Activated CD8-positive, alpha-beta memory T cell treated with anti-CD3 and anti-CD28 coated beads for 36 hours (primary cell): ENCODE measurements around the gene FAM180B. TPM values are rescaled to one million over a fixed set of nuclear protein-coding genes. Genes with fewer than 3 reads are reported as not detected.

Experiments
- CTCF ChIA-PET: fragments of 350-600 bp; sonication (Branson Sonifier 250); formaldehyde crosslinking; loops from one replicate; lab custom pipeline; 2021; ENCODE audit warnings: antibody characterized with exemption; lab: Charles Lee
- POLR2A ChIA-PET: fragments of 350-600 bp; sonication (Branson Sonifier 250); formaldehyde crosslinking; loops from one replicate; lab custom pipeline; 2021; ENCODE audit warnings: antibody characterized with exemption; lab: Charles Lee
- total RNA-seq, 2 experiments: library from RNA; stranded (reverse); gene quantifications; one replicate each; pipeline ENCODE4 v1.2.3, GENCODE V29; 2021

Gene FAM180B
- total RNA-seq, 2 experiments from 2014 or later: 0.15 TPM; not detected in 1

DNA sequence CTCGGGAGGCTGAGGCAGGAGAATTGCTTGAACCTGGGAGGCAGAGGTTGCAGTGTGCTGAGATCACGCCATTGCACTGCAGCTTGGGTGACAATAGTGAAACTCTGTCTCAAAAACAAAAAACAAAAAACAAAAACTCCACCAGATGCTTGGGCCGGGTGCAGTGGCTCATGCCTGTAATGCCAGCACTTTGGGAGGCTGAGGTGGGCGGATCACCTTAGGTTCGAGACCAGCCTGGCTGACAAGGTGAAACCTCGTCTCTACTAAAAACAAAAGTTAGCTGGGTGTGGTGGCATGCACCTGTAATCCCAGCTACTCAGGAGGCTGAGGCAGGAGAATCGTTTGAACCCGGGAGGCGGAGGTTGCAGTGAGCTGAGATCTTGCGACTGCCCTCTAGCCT lies 22.1 kb upstream of the FAM180B start:
- POLR2A ChIA-PET: interaction anchor here (1.0 to 3.4 kb wide), 3 partner anchors 11 to 293 kb away, joined by 3 to 19 read pairs (median 5); partner anchors contain the start of genes CELF1, KBTBD4 and NDUFS3

DNA sequence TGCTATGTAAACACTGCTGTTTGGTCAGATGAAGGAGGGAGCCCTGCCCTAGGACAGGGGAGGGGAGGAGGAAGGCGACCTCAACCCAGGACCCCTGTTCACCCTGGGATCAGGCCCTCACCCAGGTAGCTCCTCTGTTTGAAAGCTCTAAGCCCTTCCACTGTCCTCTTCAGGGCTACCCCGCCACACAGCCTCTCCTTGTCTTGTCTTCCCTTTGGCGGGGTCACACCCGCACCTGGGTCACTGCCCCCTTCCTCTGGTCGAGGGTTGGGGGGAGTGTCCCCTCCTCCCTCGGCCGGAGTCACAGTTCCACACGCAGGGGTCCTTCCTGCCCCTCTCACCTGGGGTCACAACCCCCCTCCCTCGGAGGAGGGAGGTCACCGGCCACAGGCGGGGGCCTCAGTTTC lies 21.5 kb upstream of the FAM180B start:
- POLR2A ChIA-PET: interaction anchor here (1.0 to 3.4 kb wide), 3 partner anchors 12 to 294 kb away, joined by 3 to 19 read pairs (median 5); partner anchors contain the start of genes CELF1, KBTBD4 and NDUFS3
- CTCF ChIA-PET: interaction anchor here (1.2 to 2.6 kb wide), 4 partner anchors 9 to 13 kb away, joined by 4 to 20 read pairs (median 6); partner anchors contain the start of genes CELF1, KBTBD4 and NDUFS3

More for the DNA sequence above, 22.1 kb upstream of the FAM180B start:
- CTCF ChIA-PET: interaction anchor here (0.5 to 2.6 kb wide), 5 partner anchors 9 to 152 kb away, joined by 3 to 20 read pairs (median 6); partner anchors contain the start of genes CELF1, KBTBD4 and NDUFS3

DNA sequence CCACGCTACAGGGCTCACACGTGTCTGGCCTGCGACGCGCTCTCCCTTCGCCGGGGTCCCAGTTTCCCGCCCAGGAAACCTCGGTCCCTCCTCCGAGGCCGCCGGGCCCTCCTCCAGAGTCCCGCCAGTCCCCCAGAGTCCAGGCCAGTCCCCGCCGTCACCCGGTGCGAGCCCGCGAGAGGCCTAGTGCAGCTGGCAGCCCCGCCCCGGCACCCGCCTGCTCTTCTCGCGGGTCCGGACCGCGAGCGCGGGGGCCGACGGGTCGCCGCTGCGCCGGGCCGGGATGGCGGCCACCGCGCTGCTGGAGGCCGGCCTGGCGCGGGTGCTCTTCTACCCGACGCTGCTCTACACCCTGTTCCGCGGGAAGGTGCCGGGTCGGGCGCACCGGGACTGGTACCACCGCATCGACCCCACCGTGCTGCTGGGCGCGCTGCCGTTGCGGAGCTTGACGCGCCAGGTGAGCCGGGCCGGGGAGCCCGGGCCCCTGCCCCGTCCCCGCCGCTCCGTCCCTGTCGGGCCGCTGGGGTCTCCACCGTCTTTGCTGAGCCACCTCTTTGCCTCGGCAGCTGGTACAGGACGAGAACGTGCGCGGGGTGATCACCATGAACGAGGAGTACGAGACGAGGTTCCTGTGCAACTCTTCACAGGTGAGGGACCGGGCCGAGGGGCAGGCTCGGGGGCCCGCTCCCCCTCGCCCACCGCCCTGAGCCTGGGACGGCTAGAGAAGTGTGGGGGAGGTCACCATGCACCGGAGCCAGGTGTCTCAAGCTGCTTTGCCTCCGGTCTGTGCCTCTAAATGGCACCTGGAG lies 20.9 kb upstream of the FAM180B start, which contains the start of gene PTPMT1:
Gene PTPMT1, plus strand, starts transcription at position 260 of the 809 bp plus-strand sequence. Its CDS starts 24 bp downstream, at position 284.
- ChIA-PET POLR2A (interaction anchor here (0.7 to 3.4 kb wide), 6 partner anchors 12 to 295 kb away, joined by 3 to 19 read pairs (median 6); partner anchors contain the start of genes CELF1, KBTBD4 and NDUFS3), CTCF (interaction anchor here (0.9 to 2.6 kb wide), 3 partner anchors 13 to 112 kb away, joined by 3 to 20 read pairs (median 6); partner anchors contain the start of genes KBTBD4 and NDUFS3)

DNA sequence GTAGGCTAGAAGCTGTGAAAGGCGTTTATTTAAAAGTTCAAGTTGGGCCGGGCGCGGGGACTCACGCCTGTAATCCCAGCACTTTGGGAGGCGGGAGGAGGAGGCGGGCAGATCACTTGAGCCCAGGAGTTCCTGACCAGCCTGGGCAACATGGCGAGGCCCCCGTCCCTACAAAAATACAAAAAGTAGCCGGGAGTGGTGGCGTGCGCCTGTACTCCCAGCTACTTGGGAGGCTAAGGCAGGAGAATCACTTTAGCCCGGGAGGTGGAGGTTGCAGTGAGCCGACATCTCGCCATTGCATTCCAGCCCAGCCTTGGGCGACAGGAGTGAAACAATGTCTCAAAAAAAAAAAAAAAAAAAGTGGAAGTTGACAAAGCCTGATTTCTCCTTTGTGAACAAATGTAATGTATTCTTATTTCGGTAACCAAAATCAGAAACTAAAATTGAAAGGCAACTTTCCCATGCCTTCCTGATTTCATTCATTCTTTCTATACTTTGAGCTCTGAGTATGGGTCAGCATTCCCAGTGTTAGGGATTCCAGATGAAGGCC lies 20.3 kb upstream of the FAM180B start:
- POLR2A ChIA-PET: interaction anchor here (0.7 to 3.4 kb wide), 5 partner anchors 13 to 194 kb away, joined by 3 to 19 read pairs (median 8); partner anchors contain the start of genes CELF1, KBTBD4 and NDUFS3
- CTCF ChIA-PET: interaction anchor here (0.6 to 2.6 kb wide), 5 partner anchors 12 to 245 kb away, joined by 3 to 20 read pairs (median 4); partner anchors contain the start of genes CELF1, KBTBD4 and NDUFS3

DNA sequence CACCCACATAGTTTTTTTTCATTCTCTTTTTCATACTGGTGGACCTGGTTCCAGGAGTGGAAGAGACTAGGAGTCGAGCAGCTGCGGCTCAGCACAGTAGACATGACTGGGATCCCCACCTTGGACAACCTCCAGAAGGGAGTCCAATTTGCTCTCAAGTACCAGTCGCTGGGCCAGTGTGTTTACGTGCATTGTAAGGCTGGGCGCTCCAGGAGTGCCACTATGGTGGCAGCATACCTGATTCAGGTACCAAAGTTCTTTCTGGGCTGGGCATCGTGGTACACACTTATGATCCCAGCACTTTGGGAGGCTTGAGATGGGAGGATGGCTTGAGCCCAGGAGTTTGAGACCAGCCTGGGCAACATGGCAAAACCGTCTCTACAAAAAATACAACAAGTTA lies 16.8 kb upstream of the FAM180B start:
- CTCF ChIA-PET: no interaction called here

DNA sequence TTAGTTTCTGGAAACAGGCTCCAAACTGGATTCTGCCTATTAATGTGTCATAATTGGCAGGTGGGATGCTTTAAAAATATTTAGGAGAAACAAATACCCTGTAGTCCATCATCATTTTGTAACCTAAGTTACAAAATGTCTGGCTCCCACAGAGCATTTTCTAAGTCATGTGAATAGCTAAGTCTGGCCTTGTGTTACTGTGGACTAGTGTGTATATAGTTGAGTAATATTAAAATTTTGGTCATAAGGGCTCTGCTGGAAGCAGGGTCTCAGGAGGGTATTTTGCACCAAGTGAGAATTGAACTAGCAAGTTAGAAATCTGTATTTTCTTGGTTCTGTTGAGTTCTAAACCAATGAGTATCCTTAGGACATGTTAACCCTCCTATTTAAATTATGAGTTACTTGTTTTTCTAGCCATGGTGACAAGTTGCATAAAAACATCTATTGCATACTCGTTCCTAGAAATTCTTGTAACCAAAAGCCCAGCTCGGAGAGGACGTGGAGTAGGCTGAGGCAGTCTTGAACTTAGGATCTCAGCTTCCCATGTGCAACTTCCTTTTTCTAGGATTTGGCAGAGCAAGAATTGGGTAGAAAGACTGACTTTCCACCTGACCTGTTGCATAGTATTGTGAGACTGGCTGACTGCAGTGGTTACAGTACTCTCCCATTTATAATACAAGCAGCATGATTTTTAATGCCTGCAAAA lies 15.7 kb upstream of the FAM180B start:
- ChIA-PET POLR2A (interaction anchor here (0.6 kb wide), 2 partner anchors 77 to 90 kb away, joined by 5 to 8 read pairs; no protein-coding TSS in a partner anchor), CTCF (interaction anchor here (0.7 kb wide), 1 partner anchor 34 kb away, joined by 3 read pairs; no protein-coding TSS in a partner anchor)

More for the DNA sequence above, 16.8 kb upstream of the FAM180B start:
- POLR2A ChIA-PET: interaction anchor here (1.9 kb wide), 1 partner anchor 8 kb away, joined by 7 read pairs; no protein-coding TSS in a partner anchor

DNA sequence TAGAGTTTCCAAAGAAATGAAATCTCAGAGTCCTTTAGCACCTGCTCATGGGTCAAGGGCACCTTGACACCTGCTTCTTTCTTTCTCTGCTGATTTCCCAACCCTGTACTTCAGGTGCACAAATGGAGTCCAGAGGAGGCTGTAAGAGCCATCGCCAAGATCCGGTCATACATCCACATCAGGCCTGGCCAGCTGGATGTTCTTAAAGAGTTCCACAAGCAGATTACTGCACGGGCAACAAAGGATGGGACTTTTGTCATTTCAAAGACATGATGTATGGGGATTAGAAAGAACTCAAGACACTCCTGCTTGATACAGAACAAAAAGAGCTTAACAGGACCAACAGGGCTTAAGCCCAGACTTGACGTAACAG lies 15.1 kb upstream of the FAM180B start:
- ChIA-PET CTCF (no interaction called here), POLR2A (no interaction called here)

DNA sequence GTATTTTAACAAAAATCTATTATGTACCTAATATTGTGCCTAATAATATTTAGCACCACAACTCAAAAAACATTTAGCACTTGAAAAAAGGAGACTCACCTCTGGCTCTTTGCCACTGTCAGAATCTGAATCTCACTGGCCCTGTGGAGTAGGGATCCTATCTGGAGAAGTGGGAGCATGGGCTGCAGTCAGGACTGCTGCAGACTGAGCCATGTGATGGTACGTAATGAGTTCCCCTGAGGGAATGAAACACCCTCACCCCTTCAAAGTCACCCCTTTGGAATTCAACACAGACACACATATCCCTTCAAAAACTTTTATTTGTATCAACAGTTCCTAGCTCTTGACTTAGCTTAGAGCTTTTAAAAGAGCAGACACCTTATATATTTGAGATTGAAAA lies 14.6 kb upstream of the FAM180B start:
- ChIA-PET CTCF (no interaction called here), POLR2A (no interaction called here)

DNA sequence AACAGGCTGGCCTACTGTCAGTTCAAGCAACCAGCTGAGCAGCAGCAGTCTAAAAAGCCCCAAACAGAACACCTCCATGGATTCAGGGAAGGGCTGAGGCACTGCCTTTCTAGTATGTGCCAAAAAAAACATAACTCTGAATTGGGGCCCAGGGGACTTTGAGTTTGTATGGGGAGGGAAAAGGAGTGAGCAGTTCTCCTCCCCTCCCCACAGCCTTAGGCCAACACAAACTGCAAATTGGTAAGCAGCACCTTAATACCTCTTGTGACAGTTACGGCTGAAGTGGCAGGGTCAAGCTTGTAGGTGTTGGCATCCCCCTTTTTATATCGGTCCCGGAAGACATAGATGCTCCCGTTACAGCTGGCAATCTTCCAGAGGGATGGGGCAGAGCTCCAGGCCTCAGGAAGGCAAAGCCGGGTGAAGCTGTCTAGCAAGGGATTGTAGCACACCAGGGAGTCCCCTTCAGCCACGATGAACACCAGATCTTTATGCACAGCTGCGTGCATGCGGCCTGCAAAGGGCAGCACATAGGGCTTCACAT lies 13.7 kb upstream of the FAM180B start:
- CTCF ChIA-PET: interaction anchor here (0.9 kb wide), 1 partner anchor 20 kb away, joined by 3 read pairs; the partner anchor contains the start of gene CELF1
- POLR2A ChIA-PET: no interaction called here

DNA sequence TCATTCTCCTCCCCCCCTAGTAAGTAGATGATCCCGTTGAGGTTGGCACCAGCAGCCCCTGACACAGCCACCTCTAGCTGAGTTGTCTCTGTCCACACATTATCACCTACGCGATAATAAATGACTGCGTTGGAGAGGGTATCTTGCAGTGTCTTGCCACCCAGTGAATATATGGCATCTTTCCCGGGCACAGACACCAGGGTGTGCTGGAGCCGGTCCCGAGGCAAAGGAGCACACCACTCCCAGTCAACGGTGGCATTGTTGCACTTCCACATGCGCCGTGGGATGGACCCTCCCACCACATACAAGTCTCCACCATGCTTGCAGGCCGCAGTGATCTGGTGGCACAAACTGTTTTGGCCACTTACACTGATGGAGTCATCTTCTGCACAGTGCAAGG lies 13.2 kb upstream of the FAM180B start:
- POLR2A ChIA-PET: no interaction called here
- CTCF ChIA-PET: no interaction called here

DNA sequence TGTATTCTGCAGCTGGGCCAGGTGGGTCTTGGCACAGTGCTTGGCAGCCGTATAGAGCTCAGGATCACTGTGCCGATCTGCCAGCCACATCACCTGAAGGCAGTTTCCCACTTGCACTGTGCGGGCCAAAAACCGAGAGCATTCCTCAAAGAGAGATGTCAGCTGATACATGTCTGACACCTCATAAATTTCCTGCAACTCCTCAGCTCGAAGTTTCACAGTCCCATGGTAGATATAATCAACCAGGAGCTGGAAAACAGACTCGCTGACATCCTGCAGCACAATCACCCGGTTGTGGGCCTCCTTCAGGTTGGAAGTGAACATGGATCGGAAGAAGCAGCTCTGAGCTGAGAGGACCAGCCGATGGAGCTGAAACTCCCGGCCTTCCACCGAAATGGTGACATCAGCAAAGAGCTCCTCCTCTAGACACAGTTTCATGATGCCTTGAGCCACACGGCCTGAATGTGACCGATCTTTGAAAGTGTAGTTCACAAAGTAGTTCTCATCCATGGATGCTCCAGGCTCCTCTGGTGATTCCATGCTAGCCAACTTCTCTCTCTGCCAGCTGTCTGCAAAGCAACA lies 8.9 kb upstream of the FAM180B start:
- ChIA-PET CTCF (interaction anchor here (3.7 to 3.9 kb wide), 2 partner anchors 12 to 24 kb away, joined by 12 to 20 read pairs; partner anchors contain the start of genes CELF1 and PTPMT1), POLR2A (interaction anchor here (0.7 to 3.5 kb wide), 3 partner anchors 9 to 71 kb away, joined by 3 to 19 read pairs (median 7); partner anchors contain the start of gene PTPMT1)

DNA sequence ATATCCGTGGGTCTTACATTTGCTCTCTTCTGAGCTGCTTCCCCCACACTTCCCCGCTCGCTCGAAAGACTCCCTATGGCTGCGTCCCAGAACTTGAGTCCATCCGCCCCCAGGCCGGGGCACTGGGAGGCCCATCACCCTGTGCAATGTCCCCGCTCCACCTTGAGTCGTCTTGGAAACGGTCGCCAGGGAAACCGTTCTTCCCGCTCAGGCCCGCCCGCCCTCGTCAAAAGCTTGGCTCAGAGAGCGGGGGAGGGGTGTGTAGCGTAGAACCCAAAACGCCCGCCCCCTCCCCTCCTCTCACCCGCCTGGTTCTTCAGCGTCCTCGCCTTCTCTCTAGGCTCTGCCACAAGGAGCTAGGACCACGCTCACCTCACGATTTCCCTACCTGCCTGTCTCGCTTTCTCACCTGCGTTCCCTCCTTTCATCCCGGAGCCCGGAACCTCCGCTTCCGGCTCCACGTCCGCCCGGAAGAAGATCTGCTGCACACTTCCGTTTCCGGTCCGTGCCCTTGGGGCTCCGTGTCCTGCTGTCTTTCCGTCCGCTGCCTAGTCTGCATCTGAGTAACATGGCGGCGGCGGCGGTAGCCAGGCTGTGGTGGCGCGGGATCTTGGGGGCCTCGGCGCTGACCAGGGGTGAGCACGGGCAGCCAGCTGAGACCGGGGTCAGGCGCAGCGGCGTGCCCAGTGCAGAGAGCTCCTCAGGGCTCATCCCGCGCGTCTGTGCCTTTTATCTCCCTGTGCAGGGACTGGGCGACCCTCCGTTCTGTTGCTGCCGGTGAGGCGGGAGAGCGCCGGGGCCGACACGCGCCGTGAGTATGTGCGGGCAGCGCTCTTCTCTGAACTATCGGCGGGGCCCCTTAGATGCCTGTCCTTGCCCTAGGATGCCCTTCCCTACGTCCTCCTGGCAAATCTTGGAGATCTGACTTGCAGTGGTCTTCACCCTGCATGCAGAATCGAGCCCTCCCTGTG lies 7.7 kb upstream of the FAM180B start, which contains the start of the genes KBTBD4 and NDUFS3:
Gene KBTBD4, minus strand, starts transcription at position 447 of the 971 bp plus-strand sequence. Its CDS starts 19 bp downstream, at position 428.
Gene NDUFS3, plus strand, starts transcription at position 551 of the 971 bp plus-strand sequence. Its CDS starts 18 bp downstream, at position 569.
- CTCF ChIA-PET: interaction anchor here (0.6 to 3.9 kb wide), 6 partner anchors 13 to 361 kb away, joined by 3 to 20 read pairs (median 3); partner anchors contain the start of genes CELF1 and PTPMT1
- POLR2A ChIA-PET: interaction anchor here (0.5 to 3.5 kb wide), 7 partner anchors 10 to 573 kb away, joined by 3 to 19 read pairs (median 5); partner anchors contain the start of gene PTPMT1

DNA sequence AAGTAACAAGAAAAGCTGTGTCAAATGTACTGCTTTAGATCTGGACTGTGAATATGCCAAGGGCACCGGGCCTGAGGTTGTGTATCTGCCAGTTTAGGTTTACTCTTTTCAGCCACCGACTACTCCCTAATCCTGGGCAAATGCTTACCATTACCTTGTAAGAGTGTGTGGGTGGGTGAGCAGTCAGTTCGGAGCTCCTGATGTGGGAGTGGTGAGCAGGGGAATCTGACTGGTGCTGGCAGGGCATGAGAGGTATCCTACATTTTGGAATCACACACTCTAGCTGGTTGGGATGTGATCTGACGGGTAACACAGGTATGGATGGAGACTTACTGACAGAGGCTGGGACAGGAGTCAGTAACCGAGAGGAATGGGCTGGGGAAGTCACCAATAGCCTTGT lies 2.6 kb upstream of the FAM180B start:
- CTCF ChIA-PET: no interaction called here
- POLR2A ChIA-PET: no interaction called here

DNA sequence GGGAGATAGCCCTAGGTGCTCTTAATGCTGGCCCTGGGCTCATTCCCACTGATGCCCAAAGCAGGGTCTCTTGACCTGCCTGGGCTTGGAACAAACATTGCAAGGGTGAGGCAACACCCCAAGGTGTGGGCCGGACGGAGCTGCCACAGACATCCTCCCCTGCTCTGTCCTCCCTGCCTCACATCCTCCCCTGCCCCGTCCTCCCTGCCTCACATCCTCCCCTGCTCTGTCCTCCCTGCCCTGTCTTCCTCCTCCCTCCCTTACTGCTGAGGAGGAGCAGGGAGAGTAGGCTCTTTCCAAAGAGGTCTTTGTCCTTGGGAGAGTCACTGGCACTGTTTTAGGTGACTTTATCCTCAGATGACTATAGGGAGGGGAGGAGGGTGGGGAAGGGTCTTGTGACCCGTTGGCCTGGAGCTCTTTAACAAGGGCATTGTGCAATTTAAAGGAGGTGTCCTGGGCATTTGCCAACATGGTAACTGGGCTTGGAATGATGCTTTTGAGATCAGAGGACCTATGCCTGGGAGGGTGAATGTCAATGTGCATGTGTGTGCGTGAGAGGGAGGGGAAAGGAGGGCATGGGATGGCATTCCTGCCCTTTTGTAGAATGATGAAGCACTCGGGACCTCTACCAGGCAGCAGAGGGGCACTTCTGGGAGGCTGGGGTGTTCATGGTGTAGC lies 700 bp downstream of the FAM180B start:
- CTCF ChIA-PET: no interaction called here
- POLR2A ChIA-PET: no interaction called here

DNA sequence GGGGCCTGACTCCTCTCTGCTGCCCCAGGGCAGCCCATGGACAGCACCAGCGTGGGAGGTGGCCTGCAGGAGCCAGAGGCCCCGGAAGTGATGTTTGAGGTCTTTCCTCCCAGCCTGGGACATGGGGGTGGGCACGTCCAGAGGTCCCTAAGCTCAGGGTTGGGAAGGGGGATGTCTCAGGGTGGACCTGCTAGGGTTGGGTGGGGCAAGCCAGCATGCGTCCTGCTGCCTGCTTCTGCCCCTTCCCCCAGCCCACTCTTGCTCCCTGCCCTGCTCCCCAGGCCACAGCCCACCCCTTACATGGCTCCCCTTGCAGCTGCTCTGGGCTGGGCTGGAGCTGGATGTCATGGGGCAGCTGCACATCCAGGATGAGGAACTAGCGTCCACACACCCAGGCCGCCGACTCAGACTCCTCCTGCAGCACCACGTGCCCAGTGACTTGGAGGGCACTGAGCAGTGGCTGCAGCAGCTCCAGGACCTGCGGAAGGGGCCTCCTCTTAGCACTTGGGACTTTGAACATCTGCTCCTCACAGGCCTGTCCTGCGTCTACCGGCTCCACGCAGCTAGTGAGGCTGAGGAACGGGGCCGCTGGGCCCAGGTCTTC lies 1.3 kb downstream of the FAM180B start:
- ChIA-PET POLR2A (no interaction called here), CTCF (no interaction called here)
